Stimulated activated effector memory CD8-positive, alpha-beta T cell treated with anti-CD3 and anti-CD28 coated beads, Interleukin-12 subunit alpha, Interleukin-12 subunit beta, amount 100 ng/mL, for 72 hours (primary cell): ENCODE results near the gene TRDN.
"Not testable (repeated sequence)": the region's sequence is repeated elsewhere in the genome, so short reads cannot be mapped to it uniquely, and the experiment has no call there.

Source experiments
- ATAC-seq: fragments of 150-1000 bp; cut with Tn5 transposase; 2 replicates; pipeline ENCODE4 v1.10.0; 2021
- DNase-seq, 2 donors: peaks; one replicate each; pipeline ENCODE4 v3.0.0; 2021 to 2022; ENCODE audit warnings: low spot score in 2 of 2
- H3K27ac Mint-ChIP-seq: one replicate; pipeline ENCODE4 v1.8.0; 2022; ENCODE audit warnings: mild to moderate bottlenecking, mixed read lengths
- H3K36me3 Mint-ChIP-seq: one replicate; pipeline ENCODE4 v1.8.0; 2022; ENCODE audit warnings: mild to moderate bottlenecking, mixed read lengths
- H3K4me1 Mint-ChIP-seq: one replicate; pipeline ENCODE4 v1.8.0; 2022; ENCODE audit warnings: mixed read lengths
- H3K4me3 Mint-ChIP-seq: one replicate; pipeline ENCODE4 v1.8.0; 2022; ENCODE audit warnings: mild to moderate bottlenecking, mixed read lengths
- H3K9me3 Mint-ChIP-seq: one replicate; pipeline ENCODE4 v1.8.0; 2022; ENCODE audit warnings: mixed read lengths

Gene TRDN

GRCh38 chr6:123295672-123296071 lies 341.1 kb downstream of the TRDN start:
- no peaks in the 10 kb centered on the region for H3K4me1 Mint-ChIP-seq
- no peak overlapping the region for H3K27ac Mint-ChIP-seq
- H3K9me3 Mint-ChIP-seq, result peaks cover 3% of the 10 kb centered on the region
- no peak for DNase-seq
- no peaks in the 10 kb centered on the region for H3K36me3 Mint-ChIP-seq
- no peak overlapping the region for H3K4me3 Mint-ChIP-seq
- ATAC-seq, result no peak

- Mint-ChIP-seq H3K9me3 (peaks cover 3% of the 10 kb centered on the region), H3K27ac (no peak overlapping the region), H3K4me1 (no peaks in the 10 kb centered on the region), H3K36me3 (no peaks in the 10 kb centered on the region), H3K4me3 (no peak overlapping the region)
- ATAC-seq (no peak), DNase-seq (no peak)
Observed at GRCh38 chr6:123295181-123295580, 341.6 kb downstream of the TRDN start.

GRCh38 chr6:123288649-123289048 lies 348.1 kb downstream of the TRDN start:
- ATAC-seq, result no peak
- no peak overlapping the region for H3K4me3 Mint-ChIP-seq
- H3K9me3 Mint-ChIP-seq, result peaks cover 6% of the 10 kb centered on the region
- H3K36me3 Mint-ChIP-seq, result no peaks in the 10 kb centered on the region
- no peak for DNase-seq
- no peaks in the 10 kb centered on the region for H3K4me1 Mint-ChIP-seq
- H3K27ac Mint-ChIP-seq, result no peak overlapping the region

GRCh38 chr6:123276546-123276980 lies 360.2 kb downstream of the TRDN start:
- H3K36me3 Mint-ChIP-seq, result no peaks in the 10 kb centered on the region
- peaks cover 9% of the 10 kb centered on the region for H3K9me3 Mint-ChIP-seq
- no peak for DNase-seq
- no peak overlapping the region for H3K4me3 Mint-ChIP-seq
- H3K4me1 Mint-ChIP-seq, result no peaks in the 10 kb centered on the region
- no peak overlapping the region for H3K27ac Mint-ChIP-seq
- ATAC-seq, result no peak

- H3K4me1 Mint-ChIP-seq, result no peaks in the 10 kb centered on the region
- H3K36me3 Mint-ChIP-seq, result no peaks in the 10 kb centered on the region
- ATAC-seq (no peak), DNase-seq (no peak)
- H3K27ac Mint-ChIP-seq, result no peak overlapping the region
- H3K4me3 Mint-ChIP-seq, result no peak overlapping the region
- H3K9me3 Mint-ChIP-seq, result peaks cover 19% of the 10 kb centered on the region
Observed at GRCh38 chr6:123263981-123264380, 372.8 kb downstream of the TRDN start.

- ATAC-seq (no peak), DNase-seq (no peak)
- no peak overlapping the region for H3K4me3 Mint-ChIP-seq
- no peak overlapping the region for H3K27ac Mint-ChIP-seq
- H3K4me1 Mint-ChIP-seq, result no peaks in the 10 kb centered on the region
- peaks cover 24% of the 10 kb centered on the region for H3K9me3 Mint-ChIP-seq
- H3K36me3 Mint-ChIP-seq, result no peaks in the 10 kb centered on the region
Observed at GRCh38 chr6:123240626-123241025, 396.1 kb downstream of the TRDN start.

- ATAC-seq (no peak), DNase-seq (no peak)
- Mint-ChIP-seq H3K4me1 (no peaks in the 10 kb centered on the region), H3K9me3 (peaks cover 17% of the 10 kb centered on the region), H3K27ac (no peak overlapping the region), H3K4me3 (no peak overlapping the region), H3K36me3 (peaks cover 4% of the 10 kb centered on the region)
Observed at GRCh38 chr6:123233336-123233735, 403.4 kb downstream of the TRDN start.

- not testable (repeated sequence) for ATAC-seq, H3K27ac Mint-ChIP-seq, H3K4me1 Mint-ChIP-seq, H3K36me3 Mint-ChIP-seq, H3K4me3 Mint-ChIP-seq, DNase-seq
- peaks cover 27% of the 10 kb centered on the region for H3K9me3 Mint-ChIP-seq
Observed at GRCh38 chr6:123227789-123228188, 409.0 kb downstream of the TRDN start.

- no peaks in the 10 kb centered on the region for H3K4me1 Mint-ChIP-seq
- H3K36me3 Mint-ChIP-seq, result no peaks in the 10 kb centered on the region
- no peak for DNase-seq
- H3K4me3 Mint-ChIP-seq, result no peak overlapping the region
- no peak for ATAC-seq
- H3K27ac Mint-ChIP-seq, result no peak overlapping the region
- H3K9me3 Mint-ChIP-seq, result peaks cover 21% of the 10 kb centered on the region
Observed at GRCh38 chr6:123226398-123226797, 410.4 kb downstream of the TRDN start.

GRCh38 chr6:123224077-123224476 lies 412.7 kb downstream of the TRDN start:
- no peaks in the 10 kb centered on the region for H3K36me3 Mint-ChIP-seq
- H3K27ac Mint-ChIP-seq, result no peak overlapping the region
- H3K9me3 Mint-ChIP-seq, result peaks cover 25% of the 10 kb centered on the region
- no peak for ATAC-seq
- H3K4me1 Mint-ChIP-seq, result no peaks in the 10 kb centered on the region
- no peak overlapping the region for H3K4me3 Mint-ChIP-seq
- no peak for DNase-seq

GRCh38 chr6:123223461-123223860 lies 413.3 kb downstream of the TRDN start:
- Mint-ChIP-seq H3K4me1 (no peaks in the 10 kb centered on the region), H3K9me3 (peaks cover 26% of the 10 kb centered on the region), H3K4me3 (no peak overlapping the region), H3K36me3 (no peaks in the 10 kb centered on the region), H3K27ac (no peak overlapping the region)
- ATAC-seq, result no peak
- DNase-seq, result no peak

- Mint-ChIP-seq H3K27ac (no peak overlapping the region), H3K4me1 (no peaks in the 10 kb centered on the region), H3K9me3 (peaks cover 15% of the 10 kb centered on the region), H3K36me3 (no peaks in the 10 kb centered on the region), H3K4me3 (no peak overlapping the region)
- no peak for ATAC-seq
- no peak for DNase-seq
Observed at GRCh38 chr6:123215211-123215610, 421.5 kb downstream of the TRDN start.

- no peak overlapping the region for H3K4me3 Mint-ChIP-seq
- no peak for ATAC-seq
- peaks cover 13% of the 10 kb centered on the region for H3K9me3 Mint-ChIP-seq
- no peaks in the 10 kb centered on the region for H3K4me1 Mint-ChIP-seq
- no peaks in the 10 kb centered on the region for H3K36me3 Mint-ChIP-seq
- H3K27ac Mint-ChIP-seq, result no peak overlapping the region
- no peak for DNase-seq
Observed at GRCh38 chr6:123214433-123214832, 422.3 kb downstream of the TRDN start.

GRCh38 chr6:123213921-123214320 lies 422.8 kb downstream of the TRDN start:
- Mint-ChIP-seq H3K9me3 (peaks cover 8% of the 10 kb centered on the region), H3K4me1 (no peaks in the 10 kb centered on the region), H3K27ac (no peak overlapping the region), H3K4me3 (no peak overlapping the region), H3K36me3 (no peaks in the 10 kb centered on the region)
- DNase-seq (no peak), ATAC-seq (no peak)

- Mint-ChIP-seq H3K36me3 (no peaks in the 10 kb centered on the region), H3K4me1 (no peaks in the 10 kb centered on the region), H3K4me3 (no peak overlapping the region), H3K27ac (no peak overlapping the region), H3K9me3 (peaks cover 8% of the 10 kb centered on the region)
- no peak for DNase-seq
- no peak for ATAC-seq
Observed at GRCh38 chr6:123211777-123212545, 424.8 kb downstream of the TRDN start.

GRCh38 chr6:123210645-123211044 lies 426.1 kb downstream of the TRDN start:
- no peak overlapping the region for H3K27ac Mint-ChIP-seq
- H3K36me3 Mint-ChIP-seq, result no peaks in the 10 kb centered on the region
- peaks cover 8% of the 10 kb centered on the region for H3K9me3 Mint-ChIP-seq
- no peak for ATAC-seq
- H3K4me1 Mint-ChIP-seq, result no peaks in the 10 kb centered on the region
- no peak for DNase-seq
- no peak overlapping the region for H3K4me3 Mint-ChIP-seq
